HG03354 (cell line): Measurements from ENCODE around the gene MCM3.

ENCODE experiments used
- ATAC-seq: cut with Tn5 transposase; IDR thresholded peaks from one replicate; pipeline ENCODE4 v1.9.1; 2021; ENCODE audit warnings: mild to moderate bottlenecking; ENCODE audit not compliant: unreplicated experiment, poor library complexity, severe bottlenecking

MCM3 gene

GRCh38 chr6:52284460-52285176, at the start of gene MCM3:
Gene MCM3, minus strand, starts transcription at chr6:52284742. Its CDS starts 68 bp downstream, at chr6:52284674.
- ATAC-seq: peak; percentile 98

GRCh38 chr6:52333840-52334200, 49.3 kb upstream of the MCM3 start:
- no peak for ATAC-seq

- ATAC-seq: no peak
These were observed 47.4 kb upstream of the MCM3 start for GRCh38 chr6:52331793-52332457.

DNA sequence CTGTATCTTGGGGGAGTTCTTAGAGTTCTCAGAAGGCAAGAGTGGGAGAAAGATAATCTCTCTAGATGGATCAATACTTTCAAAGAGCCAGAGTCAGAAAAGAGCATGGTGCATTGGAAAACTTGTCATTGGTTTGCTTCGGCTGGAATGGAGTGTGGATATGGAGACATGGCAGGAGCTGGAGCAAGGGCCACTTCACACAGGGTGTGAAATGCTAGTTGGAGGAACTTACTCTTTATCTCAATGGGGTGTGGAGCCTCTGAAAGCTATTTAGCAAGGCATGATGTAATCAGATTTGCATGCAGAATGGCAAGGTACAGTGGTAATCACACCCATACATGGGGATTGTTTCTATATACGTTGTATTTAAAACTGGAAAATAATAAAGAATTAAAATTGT, 45.9 kb upstream of the MCM3 start:
- ATAC-seq: no peak

DNA sequence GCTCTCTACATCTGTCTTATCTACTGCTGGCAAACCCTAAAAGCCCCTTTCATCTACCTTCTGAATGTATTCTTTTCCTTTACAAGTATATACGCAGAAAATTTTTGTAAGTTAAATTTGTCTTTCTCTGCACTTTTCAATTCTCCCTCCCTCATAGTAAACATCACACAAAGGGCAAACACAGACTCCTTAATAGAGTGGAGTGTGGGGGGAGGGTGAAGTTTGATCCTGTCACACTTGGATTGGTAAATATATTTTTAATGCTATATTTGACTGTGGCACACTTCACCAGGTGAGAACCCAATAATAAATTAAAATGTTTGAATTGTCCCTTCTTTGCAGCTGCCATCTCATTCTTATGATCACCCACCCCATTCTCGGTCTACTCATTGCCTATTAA, 44.2 kb upstream of the MCM3 start:
- ATAC-seq: no peak

- no peak for ATAC-seq
These were observed 43.7 kb upstream of the MCM3 start for GRCh38 chr6:52328303-52328662.

- ATAC-seq: no peak
These were observed 42.2 kb upstream of the MCM3 start for GRCh38 chr6:52326540-52327364.

DNA sequence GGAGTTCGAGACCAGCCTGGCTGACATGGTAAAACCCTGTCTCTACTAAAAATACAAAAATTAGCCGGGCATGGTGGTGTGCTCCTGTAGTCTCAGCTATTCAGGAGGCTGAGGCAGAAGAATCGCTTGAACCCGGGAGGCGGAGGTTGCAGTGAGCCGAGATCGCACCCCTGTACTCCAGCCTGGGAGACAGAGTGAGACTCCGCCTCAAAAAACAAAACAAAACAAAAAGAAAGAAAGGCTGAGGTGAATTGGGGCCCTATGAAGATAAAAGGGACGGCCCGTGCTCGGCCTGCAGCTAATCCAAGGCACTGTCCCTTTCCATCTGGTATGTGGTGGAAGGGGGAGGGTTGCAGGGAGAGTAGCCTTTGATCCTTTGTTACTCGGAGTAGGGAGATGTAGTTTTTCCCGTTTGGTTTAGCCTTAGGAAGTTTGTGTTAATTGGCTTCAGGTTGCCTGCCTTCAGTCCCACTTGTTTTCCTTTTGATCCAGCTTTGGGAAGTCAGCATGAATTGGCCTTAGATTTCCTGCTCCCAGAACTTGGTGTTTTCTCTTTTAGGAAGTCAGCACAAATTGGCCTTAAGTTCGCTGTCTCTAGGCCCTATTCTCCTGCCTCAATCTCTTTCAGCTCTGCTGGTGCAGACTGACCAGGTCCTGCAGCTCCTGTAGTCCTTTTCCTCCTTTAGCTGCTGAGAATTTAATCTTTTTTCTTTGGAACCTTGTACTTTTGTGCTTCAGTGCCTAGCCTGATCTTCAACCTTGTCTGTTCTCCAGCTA, 41.3 kb upstream of the MCM3 start:
- ATAC-seq: no peak

DNA sequence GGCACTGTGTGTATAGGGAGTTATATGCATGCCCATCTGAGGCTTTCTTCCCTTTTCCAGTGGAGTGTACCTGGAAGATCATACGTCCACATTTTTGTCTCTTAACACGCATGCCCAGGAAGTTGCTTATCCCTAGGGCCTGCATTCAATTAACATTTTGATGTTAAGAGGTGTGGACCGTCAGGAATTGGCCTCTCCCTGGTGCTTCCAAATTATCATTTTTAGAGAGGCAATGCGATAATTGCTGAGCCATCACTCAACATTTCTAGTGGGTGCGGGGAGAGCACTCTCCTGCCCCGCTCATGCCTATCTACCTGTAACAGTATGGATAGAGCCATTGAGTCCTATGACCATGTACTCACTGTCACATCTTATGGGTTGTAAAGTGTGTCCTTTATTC, 39.6 kb upstream of the MCM3 start:
- ATAC-seq: no peak

DNA sequence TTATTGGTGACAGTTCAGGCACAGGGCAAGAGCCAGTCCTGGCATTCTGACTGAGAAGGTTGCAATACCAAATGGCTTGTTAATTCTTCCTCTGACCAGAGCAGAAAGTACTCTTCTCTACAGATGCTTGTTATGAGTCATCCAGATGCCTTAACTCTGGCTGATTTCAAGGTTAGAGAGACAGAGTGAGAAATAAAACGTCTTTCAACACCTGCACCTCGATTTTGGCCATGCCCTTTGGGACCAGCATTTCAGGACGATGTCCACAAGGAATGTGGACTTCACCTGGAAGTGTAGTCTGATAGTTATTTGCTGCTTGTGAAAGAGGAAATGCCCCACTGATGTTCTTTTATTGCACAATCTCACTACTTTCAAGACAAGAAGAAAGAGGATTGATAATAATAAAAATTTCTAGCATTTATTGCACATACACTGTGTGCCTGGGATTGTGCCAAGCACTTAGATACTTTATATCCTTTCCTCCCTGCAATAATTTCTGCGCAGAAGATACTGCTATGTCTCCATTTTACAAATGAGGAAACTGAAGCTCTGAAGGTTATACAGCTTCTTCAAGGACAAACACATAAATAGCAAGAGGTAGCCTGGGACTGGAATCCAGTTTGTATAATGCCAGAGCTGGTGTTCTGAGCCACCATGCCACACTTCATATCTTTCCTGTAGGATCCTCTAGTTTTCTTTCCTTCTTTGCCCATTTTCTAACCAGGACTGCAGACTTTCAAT, 33.5 kb upstream of the MCM3 start:
- ATAC-seq: peak; percentile 100

DNA sequence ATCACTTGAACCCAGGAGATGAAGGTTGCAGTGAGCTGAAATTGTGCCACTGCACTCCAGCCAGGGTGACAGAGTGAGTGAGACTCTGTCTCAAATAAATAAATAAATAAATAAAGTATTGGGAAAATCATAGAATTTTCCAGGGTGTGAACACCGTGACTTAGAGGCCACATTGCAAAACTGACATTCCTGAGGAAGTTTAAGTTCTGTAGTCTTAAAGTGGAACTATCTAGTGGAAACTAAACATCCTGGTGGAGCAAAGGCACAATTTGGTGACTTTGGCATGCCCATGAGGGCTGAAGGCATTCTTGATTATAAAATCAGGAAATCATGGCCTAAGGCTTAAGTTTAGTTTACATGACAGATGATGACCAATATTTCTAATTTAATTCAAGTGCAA, 32.7 kb upstream of the MCM3 start:
- ATAC-seq: no peak

DNA sequence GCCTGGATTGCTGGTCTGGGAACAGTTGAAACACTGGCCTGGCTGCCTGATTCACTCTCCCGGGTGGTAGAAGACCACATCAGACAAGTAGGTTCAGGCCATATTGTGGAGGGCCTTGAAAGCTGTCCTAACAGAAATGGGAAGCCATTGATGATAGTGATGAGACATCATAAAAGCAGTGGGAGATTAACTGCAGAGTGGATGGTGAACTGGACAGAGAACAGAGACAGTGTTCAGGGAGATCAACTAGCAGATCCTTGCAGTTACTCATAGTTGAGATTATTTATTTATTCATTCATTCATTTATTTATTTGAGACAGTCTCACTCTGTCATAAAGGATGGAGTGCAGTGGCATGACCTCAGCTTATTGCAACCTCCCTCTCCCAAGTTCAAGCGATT, 30.2 kb upstream of the MCM3 start:
- no peak for ATAC-seq

GRCh38 chr6:52312461-52312860, 27.9 kb upstream of the MCM3 start:
- ATAC-seq: no peak

GRCh38 chr6:52310932-52311331, 26.4 kb upstream of the MCM3 start:
- ATAC-seq: no peak

GRCh38 chr6:52307900-52308372, 23.4 kb upstream of the MCM3 start:
- ATAC-seq: no peak

DNA sequence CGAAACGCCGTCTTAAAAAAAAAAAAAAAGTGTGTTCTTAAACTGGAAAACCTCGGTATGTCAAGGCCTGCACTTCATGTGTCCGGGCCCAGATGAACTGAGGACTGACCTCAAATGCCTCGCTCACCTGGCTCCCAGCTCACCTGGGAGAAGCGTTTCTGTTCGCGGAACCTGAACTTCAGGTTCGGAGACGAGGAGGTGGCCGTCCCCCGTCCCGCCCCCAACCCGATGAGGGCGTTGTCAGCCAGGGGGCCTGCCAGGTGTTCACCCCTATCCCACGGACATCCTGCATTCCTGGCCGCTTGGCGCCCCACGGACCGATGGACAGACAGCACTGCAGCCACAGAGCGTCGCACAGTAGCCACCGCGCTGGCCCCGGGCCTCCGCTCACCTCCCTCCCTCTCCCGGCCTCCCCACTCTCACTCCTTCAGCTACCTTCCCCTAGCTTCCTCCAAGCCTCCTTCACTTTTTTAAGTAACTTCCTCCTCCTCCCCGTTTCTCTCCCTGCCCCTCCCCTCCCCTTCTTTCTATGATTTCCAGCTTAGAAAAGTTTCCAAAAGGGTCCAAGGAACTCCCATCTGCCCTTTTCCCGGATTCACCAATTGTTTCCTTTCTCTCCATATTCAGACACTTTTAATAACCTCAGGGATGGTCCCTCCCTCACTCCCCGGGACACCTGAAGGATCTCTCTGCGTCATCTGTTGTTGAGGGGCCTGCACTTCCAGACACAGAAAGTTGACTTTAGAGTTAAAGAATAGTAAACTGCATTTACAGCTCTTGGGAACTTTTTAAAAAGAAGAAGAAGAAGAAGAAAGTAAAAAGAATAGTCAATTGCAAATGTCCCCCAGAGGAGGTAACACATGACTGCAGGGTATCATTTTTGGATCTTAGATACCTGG, 22.7 kb upstream of the MCM3 start:
- ATAC-seq: no peak

DNA sequence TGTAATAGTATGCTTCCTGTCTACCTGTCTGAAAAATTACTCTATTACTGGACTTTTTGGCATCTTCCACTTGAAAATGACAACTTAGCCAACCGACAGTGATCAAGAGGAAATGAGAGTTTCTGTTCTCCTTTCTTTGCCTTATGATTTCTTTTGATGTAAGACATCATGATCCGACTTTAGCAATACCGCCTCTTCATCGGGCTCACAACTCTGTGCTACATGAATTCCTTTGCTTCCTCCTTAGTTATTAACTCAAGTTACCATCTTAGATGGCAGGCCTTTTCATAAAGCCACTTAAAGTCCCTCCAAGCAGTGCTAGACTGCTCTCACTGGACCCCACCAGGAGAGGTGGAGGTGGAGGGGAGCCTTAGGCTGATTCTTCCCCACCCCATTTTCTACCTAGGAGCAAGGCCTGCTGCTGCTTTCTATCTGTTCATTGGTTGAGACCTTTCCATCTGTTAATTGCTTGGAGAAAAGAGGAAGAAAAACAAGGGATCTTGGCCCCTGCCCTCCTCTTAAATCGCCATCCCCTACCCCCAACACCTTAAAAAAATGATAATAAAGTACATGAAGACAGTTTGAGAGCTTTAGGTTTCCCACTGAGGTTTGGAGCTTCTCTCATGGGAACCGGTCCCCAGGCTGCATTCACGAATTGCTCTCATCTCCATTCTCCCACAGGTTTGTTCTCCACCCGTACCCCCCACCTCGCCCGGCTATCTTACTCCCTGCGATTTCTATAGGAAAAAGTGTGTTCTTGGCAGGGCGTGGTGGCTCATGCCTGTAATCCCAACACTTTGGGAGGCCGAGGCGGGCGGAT, 21.6 kb upstream of the MCM3 start:
- ATAC-seq: peak; percentile 67

- peak; percentile 15 for ATAC-seq
These were observed 20.9 kb upstream of the MCM3 start for GRCh38 chr6:52305411-52305810.
